ENCODE results near the gene ITPRID2.

The ITPRID2 gene

GRCh38 chr2:181970160-181970794, 78.7 kb downstream of the ITPRID2 start:
- H3K9me3 ChIP-seq (ENCODE audit: control insufficient read depth in 1 of 2, low read length in 2 of 2) = peaks cover 0 to 2% of the 10 kb centered on the region in 2 donors
- H3K27me3 ChIP-seq (ENCODE audit: low read depth, low read length) = no peaks in the 10 kb centered on the region
- no peaks in the 10 kb centered on the region for H3K36me3 ChIP-seq (ENCODE audit: control insufficient read depth in 1 of 2, insufficient read depth in 2 of 2, low read length in 2 of 2)
- no peak overlapping the region for H3K4me3 ChIP-seq (ENCODE audit: low read depth in 1 of 2, low read length in 2 of 2)
- no peak overlapping the region for H3K27ac ChIP-seq (ENCODE audit: low read length)
- no peaks in the 10 kb centered on the region for H3K4me1 ChIP-seq (ENCODE audit: control insufficient read depth in 1 of 2, insufficient read depth in 2 of 2, low read length in 2 of 2)

- Histone ChIP-seq H3K9me3 (ENCODE audit: control insufficient read depth in 1 of 2, low read length in 2 of 2) (no peaks in the 10 kb centered on the region), H3K36me3 (ENCODE audit: control insufficient read depth in 1 of 2, insufficient read depth in 2 of 2, low read length in 2 of 2) (no peaks in the 10 kb centered on the region), H3K4me3 (ENCODE audit: low read depth in 1 of 2, low read length in 2 of 2) (no peak overlapping the region), H3K4me1 (ENCODE audit: control insufficient read depth in 1 of 2, insufficient read depth in 2 of 2, low read length in 2 of 2) (no peaks in the 10 kb centered on the region), H3K27ac (ENCODE audit: low read length) (no peak overlapping the region), H3K27me3 (ENCODE audit: low read depth, low read length) (no peaks in the 10 kb centered on the region)
Observed at GRCh38 chr2:181971032-181971431, 79.5 kb downstream of the ITPRID2 start.

GRCh38 chr2:181972431-181973170, 81.1 kb downstream of the ITPRID2 start:
- Histone ChIP-seq H3K4me1 (ENCODE audit: control insufficient read depth in 1 of 2, insufficient read depth in 2 of 2, low read length in 2 of 2) (no peaks in the 10 kb centered on the region), H3K4me3 (ENCODE audit: low read depth in 1 of 2, low read length in 2 of 2) (no peak overlapping the region), H3K27ac (ENCODE audit: low read length) (no peak overlapping the region), H3K27me3 (ENCODE audit: low read depth, low read length) (no peaks in the 10 kb centered on the region), H3K36me3 (ENCODE audit: control insufficient read depth in 1 of 2, insufficient read depth in 2 of 2, low read length in 2 of 2) (no peaks in the 10 kb centered on the region), H3K9me3 (ENCODE audit: control insufficient read depth in 1 of 2, low read length in 2 of 2) (no peaks in the 10 kb centered on the region)

- Histone ChIP-seq H3K4me1 (ENCODE audit: control insufficient read depth in 1 of 2, insufficient read depth in 2 of 2, low read length in 2 of 2) (no peaks in the 10 kb centered on the region), H3K27ac (ENCODE audit: low read length) (no peak overlapping the region), H3K9me3 (ENCODE audit: control insufficient read depth in 1 of 2, low read length in 2 of 2) (no peaks in the 10 kb centered on the region), H3K4me3 (ENCODE audit: low read depth in 1 of 2, low read length in 2 of 2) (no peak overlapping the region), H3K36me3 (ENCODE audit: control insufficient read depth in 1 of 2, insufficient read depth in 2 of 2, low read length in 2 of 2) (no peaks in the 10 kb centered on the region), H3K27me3 (ENCODE audit: low read depth, low read length) (no peaks in the 10 kb centered on the region)
Observed at GRCh38 chr2:181973171-181973783, 81.7 kb downstream of the ITPRID2 start.

GRCh38 chr2:181977661-181978350, 86.3 kb downstream of the ITPRID2 start:
- Histone ChIP-seq H3K27ac (ENCODE audit: low read length) (no peak overlapping the region), H3K27me3 (ENCODE audit: low read depth, low read length) (no peaks in the 10 kb centered on the region), H3K9me3 (ENCODE audit: control insufficient read depth in 1 of 2, low read length in 2 of 2) (no peaks in the 10 kb centered on the region), H3K4me3 (ENCODE audit: low read depth in 1 of 2, low read length in 2 of 2) (no peak overlapping the region), H3K36me3 (ENCODE audit: control insufficient read depth in 1 of 2, insufficient read depth in 2 of 2, low read length in 2 of 2) (no peaks in the 10 kb centered on the region), H3K4me1 (ENCODE audit: control insufficient read depth in 1 of 2, insufficient read depth in 2 of 2, low read length in 2 of 2) (no peaks in the 10 kb centered on the region)

GRCh38 chr2:181978351-181979150, 87.0 kb downstream of the ITPRID2 start:
- Histone ChIP-seq H3K4me3 (ENCODE audit: low read depth in 1 of 2, low read length in 2 of 2) (no peak overlapping the region), H3K27ac (ENCODE audit: low read length) (no peak overlapping the region), H3K27me3 (ENCODE audit: low read depth, low read length) (no peaks in the 10 kb centered on the region), H3K9me3 (ENCODE audit: control insufficient read depth in 1 of 2, low read length in 2 of 2) (no peaks in the 10 kb centered on the region), H3K4me1 (ENCODE audit: control insufficient read depth in 1 of 2, insufficient read depth in 2 of 2, low read length in 2 of 2) (no peaks in the 10 kb centered on the region), H3K36me3 (ENCODE audit: control insufficient read depth in 1 of 2, insufficient read depth in 2 of 2, low read length in 2 of 2) (no peaks in the 10 kb centered on the region)
